ENCODE measurements around the gene CYB561.

The CYB561 gene

GRCh38 chr17:63406689-63407330 is 39.3 kb downstream of the CYB561 start:
- TF ChIP-seq CTCF (IDR thresholded peaks at IDR 0.05; ENCODE audit: borderline replicate concordance, insufficient read depth, low read depth, low read length): peak; percentile 71; the same call in 1 of the 2 replicates
- H3K4me3 ChIP-seq (ENCODE audit: low read depth, low read length): no peak overlapping the region

GRCh38 chr17:63405741-63406261 is 40.3 kb downstream of the CYB561 start:
- peak; percentile 62 for TF ChIP-seq CTCF (IDR thresholded peaks at IDR 0.05; ENCODE audit: borderline replicate concordance, insufficient read depth, low read depth, low read length)
- H3K4me3 ChIP-seq (ENCODE audit: low read depth, low read length): no peak overlapping the region

DNA sequence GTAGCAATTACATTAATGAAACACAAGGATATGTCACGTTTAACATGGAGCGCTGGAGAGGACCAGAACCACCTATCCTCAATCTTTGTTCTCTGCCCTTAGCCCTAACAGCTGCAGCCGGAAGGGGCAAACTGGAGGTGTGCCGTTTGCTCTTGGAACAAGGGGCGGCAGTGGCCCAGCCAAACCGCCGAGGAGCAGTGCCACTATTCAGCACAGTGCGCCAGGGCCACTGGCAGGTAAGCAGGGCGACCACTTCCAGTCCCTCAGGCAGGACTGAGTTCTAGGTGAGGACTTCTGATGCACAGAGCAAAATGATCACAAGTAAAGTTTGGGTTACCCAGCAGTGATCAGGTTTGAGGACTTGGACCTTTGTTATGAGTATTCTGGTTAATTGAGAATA is 41.1 kb downstream of the CYB561 start:
- H3K4me3 ChIP-seq (ENCODE audit: low read depth, low read length): no peak overlapping the region
- no peak for TF ChIP-seq CTCF (IDR thresholded peaks at IDR 0.05; ENCODE audit: borderline replicate concordance, insufficient read depth, low read depth, low read length)

DNA sequence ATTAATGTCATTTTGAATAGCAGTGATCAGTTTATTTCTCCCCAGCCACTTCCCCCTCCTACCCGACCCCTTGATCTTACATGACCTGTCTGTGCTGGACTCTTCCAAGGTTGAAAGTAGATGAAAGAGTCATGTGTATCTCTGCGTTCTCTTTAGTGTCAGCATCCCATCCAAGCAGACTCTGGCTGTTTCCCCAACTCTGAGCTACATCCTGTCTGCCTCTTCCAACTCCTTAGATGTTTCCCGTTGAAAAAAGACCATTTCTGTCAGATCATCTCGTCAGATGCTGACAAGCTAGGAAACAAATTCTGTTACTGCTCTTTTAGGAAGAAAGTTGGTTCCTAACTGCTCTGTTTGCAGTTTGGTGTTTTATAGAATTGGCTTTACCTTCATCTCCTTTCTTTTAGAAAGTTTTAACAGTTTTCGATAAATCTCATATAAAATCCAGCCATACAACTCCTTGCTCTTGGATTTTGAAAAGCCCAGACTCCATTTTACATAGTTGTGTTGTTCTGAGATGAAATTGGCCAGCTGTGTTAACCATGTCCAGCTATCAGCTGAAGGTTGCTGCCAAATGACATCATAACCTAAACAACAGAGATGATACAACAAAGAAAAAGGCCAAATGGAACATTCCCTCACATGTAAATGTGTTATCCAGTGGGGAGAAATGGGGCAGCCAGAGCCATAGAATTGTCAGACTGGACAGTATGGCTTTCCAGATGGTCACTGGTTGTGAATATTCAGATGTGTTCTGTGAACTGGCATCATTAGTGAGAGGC is 43.5 kb downstream of the CYB561 start:
- H3K4me3 ChIP-seq (ENCODE audit: low read depth, low read length): no peak overlapping the region
- TF ChIP-seq CTCF (IDR thresholded peaks at IDR 0.05; ENCODE audit: borderline replicate concordance, insufficient read depth, low read depth, low read length): no peak

- no peak overlapping the region for H3K4me3 ChIP-seq (ENCODE audit: low read depth, low read length)
- no peak for TF ChIP-seq CTCF (IDR thresholded peaks at IDR 0.05; ENCODE audit: borderline replicate concordance, insufficient read depth, low read depth, low read length)
These were observed 46.2 kb downstream of the CYB561 start for GRCh38 chr17:63399856-63400255.

- no peak overlapping the region for H3K4me3 ChIP-seq (ENCODE audit: low read depth, low read length)
These were observed 46.8 kb downstream of the CYB561 start for GRCh38 chr17:63399316-63399715.

More at GRCh38 chr17:63399316-63399715, 46.8 kb downstream of the CYB561 start:
- TF ChIP-seq CTCF (IDR thresholded peaks at IDR 0.05; ENCODE audit: borderline replicate concordance, insufficient read depth, low read depth, low read length): no peak

All from GM12875 (cell line).